Posterior cingulate gyrus (tissue), 11 donors: Measurements from ENCODE around the gene RMC1.
"Not testable (repeated sequence)": the region's sequence is repeated elsewhere in the genome, so short reads cannot be mapped to it uniquely, and the experiment has no call there.

ENCODE experiments used
- DNase-seq, 10 donors: peaks; one replicate each; pipeline versions ENCODE4 v3.0.0 to v3.0.0-alpha.2; 2020 to 2021; ENCODE audit warnings: mixed read lengths in 3 of 10
- intact Hi-C: fragments of 100-400 bp; cut with DNase I; formaldehyde crosslinking; loops from one replicate; pipeline ENCODE4 v1.15.1; 2023

Gene RMC1

DNA sequence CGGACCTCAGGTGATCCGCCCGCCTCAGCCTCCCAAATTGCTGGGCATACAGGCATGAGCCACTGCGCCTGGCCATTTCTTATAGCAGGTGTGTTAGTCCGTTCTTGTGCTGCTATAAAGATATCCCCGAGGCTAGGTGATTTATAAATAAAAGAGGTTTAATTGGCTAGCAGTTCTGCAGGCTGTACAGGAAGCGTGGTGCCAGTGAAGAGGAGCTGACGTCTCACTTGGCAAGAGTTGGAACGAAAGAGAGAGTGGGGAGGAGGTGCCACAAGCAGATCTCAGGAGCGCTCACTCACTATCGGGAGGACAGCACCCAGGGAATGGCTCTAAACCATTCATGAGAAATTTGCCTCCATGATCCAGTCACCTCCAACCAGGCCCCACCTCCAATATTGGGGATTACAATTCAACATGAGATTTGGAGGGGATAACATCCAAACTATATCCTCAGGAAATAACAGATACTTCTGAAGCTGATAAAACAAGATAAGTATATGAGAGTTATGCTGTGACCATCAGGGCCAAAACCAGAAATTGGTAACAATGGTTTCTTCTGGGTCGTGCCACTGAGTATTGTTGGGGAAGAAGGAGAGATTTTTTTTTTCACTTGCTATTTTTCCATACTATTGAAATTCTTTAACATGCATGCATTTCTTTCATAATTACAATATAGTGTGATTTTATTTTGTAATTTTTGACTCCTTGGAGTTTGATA is 7.4 kb upstream of the RMC1 start:
- DNase-seq: peak in 1 of 10 donors; percentile 83
- intact Hi-C loops: no loop called here

DNA sequence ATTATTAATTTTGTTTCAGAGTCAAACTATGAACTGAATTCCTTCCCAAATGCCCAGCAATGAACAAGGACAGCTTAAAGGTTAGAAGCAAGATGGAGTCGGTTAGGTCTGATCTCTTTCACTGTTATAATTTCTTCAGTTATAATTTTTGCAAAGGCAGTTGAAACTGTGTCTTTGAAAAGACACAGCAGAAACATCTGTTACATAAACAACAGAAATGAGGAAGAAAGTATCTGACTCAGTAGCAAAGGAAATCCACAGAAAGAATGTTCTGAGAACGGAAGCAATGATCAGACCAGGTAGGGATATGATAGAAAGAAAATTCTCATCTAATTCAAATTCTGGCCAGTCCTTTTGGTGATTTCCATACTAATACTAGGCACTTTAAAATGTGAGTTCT is 5.2 kb upstream of the RMC1 start:
- DNase-seq: no peak
- intact Hi-C loops: no loop called here

- intact Hi-C loops: no loop called here
- DNase-seq: peak; percentile 32 to 95 (median 68)
Measured at GRCh38 chr18:23498877-23499276, 4.4 kb upstream of the RMC1 start.

DNA sequence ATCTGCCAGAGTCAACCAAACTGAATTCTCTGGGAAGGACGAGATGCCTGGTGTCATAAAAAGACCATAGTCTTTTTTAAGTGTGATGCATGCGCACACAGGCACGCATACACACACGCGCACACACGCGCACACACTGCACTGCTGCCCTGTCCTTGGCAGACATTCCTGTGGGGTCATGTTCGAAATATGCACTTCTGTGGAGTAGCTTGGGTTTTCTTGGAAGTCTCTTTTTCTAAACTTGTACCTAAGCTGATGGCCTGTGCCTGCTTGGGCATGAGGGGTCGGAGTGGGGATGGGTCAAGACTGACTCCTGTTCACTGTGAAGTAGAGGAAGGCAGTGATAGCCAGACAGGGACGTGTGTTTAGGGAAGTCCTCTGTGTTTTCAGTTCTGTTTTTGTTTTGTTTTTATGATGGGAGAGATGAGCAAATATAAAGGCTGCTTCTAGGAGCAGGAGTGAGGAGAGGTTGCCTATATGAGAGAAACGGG is 4.0 kb upstream of the RMC1 start:
- intact Hi-C loops: no loop called here
- DNase-seq: peak in 1 of 10 donors; percentile 79

DNA sequence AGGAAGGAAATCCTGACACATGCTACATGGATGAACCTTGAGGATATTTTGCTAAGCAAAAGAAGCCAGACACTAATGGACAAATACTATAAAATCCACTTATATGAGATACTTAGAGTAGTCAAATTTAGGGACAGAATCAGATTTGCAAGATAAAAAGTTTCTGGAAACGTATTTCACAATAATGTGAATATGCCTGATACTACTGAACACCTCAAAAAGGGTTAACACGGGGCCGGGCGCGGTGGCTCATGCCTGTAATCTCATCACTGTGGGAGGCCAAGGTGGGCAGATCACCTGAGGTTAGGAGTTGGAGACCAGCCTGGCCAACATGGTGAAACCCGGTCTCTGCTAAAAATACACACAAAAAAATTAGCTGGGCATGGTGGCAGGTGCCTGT is 1.7 kb upstream of the RMC1 start:
- DNase-seq: no peak
- intact Hi-C loops: loop anchor here (2.0 to 10.0 kb wide), 4 partner anchors 85 to 413 kb away; partner anchors contain the start of genes CABLES1 and NPC1

- no peak for DNase-seq
- intact Hi-C loops: loop anchor here (1.0 to 10.0 kb wide), 5 partner anchors 49 to 412 kb away; partner anchors contain the start of genes CABLES1, NPC1 and RIOK3
Measured at GRCh38 chr18:23502516-23503037, 734 bp upstream of the RMC1 start.

- intact Hi-C loops: loop anchor here (1.0 to 10.0 kb wide), 5 partner anchors 51 to 411 kb away; partner anchors contain the start of genes CABLES1, NPC1 and RIOK3
- no peak for DNase-seq
Measured at GRCh38 chr18:23503963-23504344, 643 bp downstream of the RMC1 start.

DNA sequence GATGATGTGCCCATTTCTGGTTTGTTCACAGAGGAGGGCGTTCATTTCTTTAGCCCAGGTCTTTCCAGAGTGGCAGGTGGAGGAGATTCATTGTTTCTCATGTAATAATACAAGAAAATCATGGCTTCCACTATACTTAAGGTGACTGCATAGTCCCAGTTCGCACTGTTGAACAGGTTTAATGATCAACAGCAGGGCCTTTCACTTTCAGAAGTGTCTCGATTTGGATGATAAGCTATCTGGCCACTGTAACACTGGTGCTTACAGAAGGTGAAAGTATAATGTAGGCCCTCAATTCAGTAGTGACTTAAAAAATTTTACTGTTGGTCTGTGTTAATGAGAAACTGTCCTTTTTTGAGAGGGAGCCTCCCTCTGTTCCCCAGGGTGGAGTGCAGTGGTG is 1.4 kb downstream of the RMC1 start:
- intact Hi-C loops: loop anchor here (10.0 kb wide), 3 partner anchors 310 to 410 kb away; partner anchors contain the start of gene CABLES1
- DNase-seq: no peak

- intact Hi-C loops: loop anchor here (10.0 kb wide), 3 partner anchors 308 to 408 kb away; partner anchors contain the start of gene CABLES1
- DNase-seq: no peak
Measured at GRCh38 chr18:23506393-23506792, 3.1 kb downstream of the RMC1 start.

- DNase-seq: not testable (repeated sequence)
Measured at GRCh38 chr18:23510923-23511322, 7.6 kb downstream of the RMC1 start.

DNA sequence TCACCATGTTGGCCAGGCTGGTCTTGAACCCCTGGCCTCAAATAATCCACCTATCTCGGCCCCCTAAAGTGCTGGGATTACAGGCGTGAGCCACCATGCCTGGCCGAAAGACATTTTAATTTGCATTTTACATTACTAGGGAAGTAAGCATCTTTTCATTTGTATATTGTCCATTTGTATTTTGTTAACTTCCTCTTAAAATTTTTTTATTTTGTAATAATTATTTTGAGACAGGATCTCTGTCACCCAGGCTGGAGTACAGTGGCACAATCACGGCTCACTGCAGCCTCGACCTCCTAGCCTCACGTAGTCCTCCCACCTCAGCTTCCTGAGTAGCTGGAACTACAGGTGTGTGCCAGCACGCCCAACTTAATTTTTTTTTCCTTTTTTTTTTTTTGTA is 8.9 kb downstream of the RMC1 start:
- DNase-seq, intact Hi-C loops: not testable (repeated sequence)

More at GRCh38 chr18:23510923-23511322, 7.6 kb downstream of the RMC1 start:
- intact Hi-C loops: not testable (repeated sequence)

GRCh38 chr18:23512641-23513040 is 9.3 kb downstream of the RMC1 start:
- no peak for DNase-seq
- intact Hi-C loops: no loop called here

GRCh38 chr18:23515911-23516546 is 12.7 kb downstream of the RMC1 start:
- intact Hi-C loops: loop anchor here (1.0 kb wide), 1 partner anchor 71 kb away; no protein-coding TSS in a partner anchor

GRCh38 chr18:23519734-23520133 is 16.4 kb downstream of the RMC1 start:
- DNase-seq: peak in 1 of 10 donors; percentile 7
- intact Hi-C loops: no loop called here

More at GRCh38 chr18:23515911-23516546, 12.7 kb downstream of the RMC1 start:
- peak; percentile 65 to 97 (median 84) for DNase-seq

DNA sequence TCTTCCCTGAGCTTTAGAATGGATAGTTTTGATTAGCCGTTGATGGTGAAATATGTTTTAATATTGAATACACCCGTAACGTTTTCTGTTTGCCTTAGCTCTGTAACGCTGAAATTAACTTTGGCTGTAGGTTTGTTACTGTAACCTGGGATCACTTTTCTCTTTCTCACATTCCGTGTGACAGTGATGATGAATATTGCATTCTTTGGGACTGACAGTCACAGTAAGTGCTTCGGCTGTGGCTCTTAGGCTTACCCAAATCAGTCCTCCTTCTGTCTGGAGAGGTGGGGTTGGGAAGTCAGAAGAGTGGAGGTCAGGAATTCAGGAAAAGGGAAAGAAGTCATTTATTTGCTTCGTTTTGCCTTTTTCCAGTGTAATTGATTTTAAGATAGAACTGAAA is 18.0 kb downstream of the RMC1 start:
- DNase-seq: no peak

GRCh38 chr18:23521907-23522306 is 18.6 kb downstream of the RMC1 start:
- DNase-seq: no peak
- intact Hi-C loops: no loop called here

More for the DNA sequence above, 18.0 kb downstream of the RMC1 start:
- intact Hi-C loops: no loop called here

DNA sequence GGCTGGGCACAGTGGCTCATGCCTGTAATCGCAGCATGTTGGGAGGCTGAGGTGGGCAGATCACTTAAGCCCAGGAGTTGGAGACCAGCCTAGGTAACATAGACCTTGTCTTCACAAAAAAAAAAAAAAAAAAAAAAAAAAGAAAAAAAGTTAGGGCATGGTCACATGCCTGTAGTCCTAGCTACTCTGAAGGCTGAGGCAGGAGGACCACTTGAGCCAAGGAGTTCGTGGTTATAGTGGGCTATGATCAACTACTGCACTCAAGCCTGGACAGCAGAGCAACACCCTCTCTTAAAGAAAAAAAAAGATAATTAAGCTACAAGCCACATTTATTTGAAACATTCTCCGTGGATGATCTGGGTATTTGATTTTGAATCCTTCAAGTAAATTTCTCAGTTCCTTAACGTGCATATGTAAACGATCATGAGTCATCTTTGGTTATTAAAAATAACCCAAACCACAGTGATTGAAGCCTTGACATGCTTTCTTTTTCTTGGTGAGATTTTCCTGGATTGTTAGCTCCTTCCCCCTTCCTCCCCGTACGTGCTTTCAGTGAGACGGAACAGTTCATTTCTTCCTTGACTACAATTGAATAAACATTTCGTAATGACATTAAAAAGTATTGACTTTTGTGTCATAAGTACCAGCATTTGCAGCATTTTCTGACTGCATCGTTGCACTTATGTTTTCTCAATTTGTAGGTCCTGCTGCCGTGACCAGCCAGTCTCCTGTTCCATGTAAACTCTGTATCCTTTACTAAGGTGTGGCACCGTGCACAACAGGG is 20.3 kb downstream of the RMC1 start:
- no peak for DNase-seq
- intact Hi-C loops: no loop called here

DNA sequence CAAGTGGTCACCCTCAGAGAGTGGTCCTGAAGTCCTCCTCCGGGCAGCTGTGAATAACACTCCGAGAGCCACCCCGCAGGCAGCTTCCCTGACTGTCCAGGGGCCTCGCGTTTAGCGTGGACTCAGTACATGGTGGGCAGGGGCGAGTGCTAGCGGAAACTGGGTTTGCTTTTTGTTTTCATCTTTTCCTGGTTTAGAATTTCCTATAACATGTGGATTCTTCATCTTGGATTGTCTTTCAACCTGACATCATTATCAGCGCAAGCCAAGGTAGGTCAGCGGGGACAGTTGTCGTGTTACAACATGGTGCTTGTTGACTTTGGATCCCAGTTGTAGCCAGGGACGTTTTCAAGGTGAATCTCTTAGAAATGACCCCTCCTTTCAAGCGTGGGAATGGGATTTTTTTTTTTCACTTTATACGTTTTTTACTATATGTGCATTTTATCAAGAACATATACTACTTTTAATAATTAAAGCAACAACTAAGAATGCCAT is 20.9 kb downstream of the RMC1 start:
- intact Hi-C loops: no loop called here
- no peak for DNase-seq

DNA sequence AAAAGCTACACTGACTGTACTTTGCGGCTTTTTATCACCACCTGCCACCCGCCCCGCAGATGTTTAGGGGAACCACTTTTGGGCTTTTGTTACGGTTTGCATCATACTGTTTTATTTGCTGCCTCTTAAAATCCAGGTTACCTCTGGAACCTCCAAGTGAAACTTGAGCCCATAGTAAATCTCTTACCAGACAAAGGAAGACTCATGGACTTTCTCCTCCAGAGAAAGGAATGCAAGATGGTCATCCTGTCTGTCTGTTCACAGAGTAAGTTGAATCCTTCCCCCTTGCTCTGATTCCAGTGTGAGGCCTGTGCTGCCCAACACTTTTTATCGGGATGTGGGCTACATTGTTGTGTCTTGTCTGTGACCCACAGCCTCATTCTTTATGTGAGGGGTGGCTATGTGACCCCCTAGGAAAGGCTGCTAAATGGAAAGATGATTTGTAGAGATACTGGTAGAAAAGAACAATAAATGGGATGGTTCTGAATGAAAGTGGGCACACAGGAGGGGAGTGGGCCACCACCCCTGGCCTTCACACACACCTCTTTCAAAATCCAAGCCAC is 23.3 kb downstream of the RMC1 start:
- no peak for DNase-seq
- intact Hi-C loops: no loop called here
